HFF-Myc (cell line): ENCODE measurements around the gene RRP7A.
"Not testable (repeated sequence)": the region's sequence is repeated elsewhere in the genome, so short reads cannot be mapped to it uniquely, and the experiment has no call there.

Experiments
- DNase-seq: peaks from one replicate; pipeline ENCODE4 v3.0.0-alpha.2; 2011; ENCODE audit warnings: low read depth; ENCODE audit errors: extremely low read depth
- H3K4me3 ChIP-seq: replicated peaks from 2 replicates; pipeline ENCODE4 v1.5.1; 2011; ENCODE audit warnings: low read depth, mild to moderate bottlenecking, control low read depth, low read length
- TF ChIP-seq, protein P1 (sequence below): IDR thresholded peaks from 2 replicates; pipeline ENCODE4 v1.5.1; 2012; ENCODE audit warnings: mild to moderate bottlenecking, low read depth, low read length, control low read depth; ENCODE audit errors: missing control alignments

RRP7A gene

DNA sequence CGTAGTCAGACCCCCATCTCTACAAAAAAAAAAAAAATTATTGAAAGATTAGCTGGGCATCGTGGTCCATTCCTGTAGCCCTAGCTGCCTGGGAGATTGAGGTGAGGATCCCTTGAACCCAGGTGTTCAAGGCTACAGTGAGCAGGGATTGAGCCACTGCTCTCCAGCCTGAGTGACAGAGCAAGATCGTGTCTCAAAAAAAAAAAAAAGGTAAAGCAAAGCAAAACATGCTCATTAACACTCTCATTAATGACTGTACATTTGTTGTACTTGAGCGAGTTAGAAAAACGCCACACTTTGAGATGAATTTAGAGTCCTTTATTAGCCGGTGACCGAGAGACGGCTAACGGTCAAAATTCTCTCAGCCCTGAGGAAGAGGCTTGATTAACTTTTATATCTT, 28.0 kb upstream of the RRP7A start:
- H3K4me3 ChIP-seq, result no peak overlapping the region
- no peak for DNase-seq
- TF ChIP-seq, protein P1, sequence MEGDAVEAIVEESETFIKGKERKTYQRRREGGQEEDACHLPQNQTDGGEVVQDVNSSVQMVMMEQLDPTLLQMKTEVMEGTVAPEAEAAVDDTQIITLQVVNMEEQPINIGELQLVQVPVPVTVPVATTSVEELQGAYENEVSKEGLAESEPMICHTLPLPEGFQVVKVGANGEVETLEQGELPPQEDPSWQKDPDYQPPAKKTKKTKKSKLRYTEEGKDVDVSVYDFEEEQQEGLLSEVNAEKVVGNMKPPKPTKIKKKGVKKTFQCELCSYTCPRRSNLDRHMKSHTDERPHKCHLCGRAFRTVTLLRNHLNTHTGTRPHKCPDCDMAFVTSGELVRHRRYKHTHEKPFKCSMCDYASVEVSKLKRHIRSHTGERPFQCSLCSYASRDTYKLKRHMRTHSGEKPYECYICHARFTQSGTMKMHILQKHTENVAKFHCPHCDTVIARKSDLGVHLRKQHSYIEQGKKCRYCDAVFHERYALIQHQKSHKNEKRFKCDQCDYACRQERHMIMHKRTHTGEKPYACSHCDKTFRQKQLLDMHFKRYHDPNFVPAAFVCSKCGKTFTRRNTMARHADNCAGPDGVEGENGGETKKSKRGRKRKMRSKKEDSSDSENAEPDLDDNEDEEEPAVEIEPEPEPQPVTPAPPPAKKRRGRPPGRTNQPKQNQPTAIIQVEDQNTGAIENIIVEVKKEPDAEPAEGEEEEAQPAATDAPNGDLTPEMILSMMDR, result no peak

DNA sequence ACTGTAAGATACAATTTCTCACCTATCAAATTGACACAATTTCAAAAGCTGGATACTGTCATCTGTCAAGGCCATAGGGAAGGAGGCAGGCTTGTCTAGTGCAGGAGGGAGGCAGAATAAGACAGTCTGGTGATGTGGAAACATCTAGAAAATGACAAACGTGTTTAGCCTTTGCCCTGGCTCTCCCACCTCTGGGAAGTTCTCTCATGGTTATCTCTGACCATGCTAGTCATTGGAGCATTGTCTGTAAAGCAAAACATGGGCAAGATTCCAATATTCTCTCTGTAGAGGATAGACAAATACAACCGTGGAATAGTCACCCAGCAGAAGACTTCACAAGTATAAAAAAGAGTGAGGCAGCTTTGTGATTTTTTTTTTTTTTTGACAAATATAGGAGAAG, 25.1 kb upstream of the RRP7A start:
- TF ChIP-seq, protein P1, result no peak
- no peak for DNase-seq
- no peak overlapping the region for H3K4me3 ChIP-seq

DNA sequence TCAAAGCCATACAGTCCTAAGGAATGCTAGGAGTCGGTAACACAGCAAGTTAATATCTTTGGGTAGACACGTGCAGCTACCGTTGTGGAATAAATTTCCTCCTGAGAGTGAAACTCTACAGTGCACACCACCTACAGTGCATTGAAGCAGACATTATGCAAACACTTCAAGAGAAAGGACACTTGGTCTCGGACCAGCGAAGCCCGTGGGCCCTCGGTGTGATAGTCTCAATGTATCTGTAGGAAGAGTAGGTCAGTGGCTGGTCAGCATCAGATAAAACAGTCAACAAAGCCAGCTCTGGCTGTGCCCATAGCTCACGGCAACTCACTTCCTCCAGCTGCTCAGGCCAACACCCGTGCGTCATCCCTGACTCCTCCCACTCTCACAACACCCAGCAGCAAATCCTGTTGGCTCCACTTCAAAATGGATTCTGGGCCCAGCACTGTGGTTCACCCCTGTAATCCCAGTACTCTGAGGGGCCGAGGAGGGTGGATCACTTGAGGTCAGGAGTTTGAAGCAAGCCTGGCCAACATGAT, 19.7 kb upstream of the RRP7A start:
- not testable (repeated sequence) for H3K4me3 ChIP-seq, DNase-seq

DNA sequence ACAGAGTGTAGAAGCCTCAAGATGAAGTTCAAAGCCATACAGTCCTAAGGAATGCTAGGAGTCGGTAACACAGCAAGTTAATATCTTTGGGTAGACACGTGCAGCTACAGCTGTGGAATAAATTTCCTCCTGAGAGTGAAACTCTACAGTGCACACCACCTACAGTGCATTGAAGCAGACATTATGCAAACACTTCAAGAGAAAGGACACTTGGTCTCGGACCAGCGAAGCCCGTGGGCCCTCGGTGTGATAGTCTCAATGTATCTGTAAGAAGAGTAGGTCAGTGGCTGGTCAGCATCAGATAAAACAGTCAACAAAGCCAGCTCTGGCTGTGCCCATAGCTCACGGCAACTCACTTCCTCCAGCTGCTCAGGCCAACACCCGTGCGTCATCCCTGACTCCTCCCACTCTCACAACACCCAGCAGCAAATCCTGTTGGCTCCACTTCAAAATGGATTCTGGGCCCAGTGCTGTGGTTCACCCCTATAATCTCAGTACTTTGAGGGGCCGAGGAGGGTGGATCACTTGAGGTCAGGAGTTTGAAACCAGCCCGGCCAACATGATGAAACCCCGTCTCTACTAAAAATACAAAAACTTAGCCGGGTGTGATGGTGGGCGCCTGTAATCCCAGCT, 17.7 kb upstream of the RRP7A start:
- DNase-seq, H3K4me3 ChIP-seq: not testable (repeated sequence)

DNA sequence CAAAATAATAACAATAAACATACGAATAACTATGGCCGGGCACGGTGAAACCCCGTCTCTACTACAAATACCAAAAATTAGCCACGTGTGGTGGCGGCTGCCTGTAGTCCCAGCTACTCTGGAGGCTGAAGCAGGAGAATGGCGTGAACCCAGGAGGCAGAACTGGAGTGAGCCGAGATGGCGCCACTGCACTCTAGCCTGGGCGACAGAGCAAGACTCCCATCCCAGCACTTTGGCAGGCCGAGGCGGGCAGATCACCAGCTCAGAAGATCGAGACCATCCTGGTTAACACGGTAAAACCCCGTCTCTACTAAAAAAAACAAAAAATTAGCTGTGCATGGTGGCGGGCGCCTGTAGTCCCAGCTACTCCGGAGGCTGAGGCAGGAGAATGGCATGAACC, 17.0 kb upstream of the RRP7A start:
- not testable (repeated sequence) for H3K4me3 ChIP-seq

DNA sequence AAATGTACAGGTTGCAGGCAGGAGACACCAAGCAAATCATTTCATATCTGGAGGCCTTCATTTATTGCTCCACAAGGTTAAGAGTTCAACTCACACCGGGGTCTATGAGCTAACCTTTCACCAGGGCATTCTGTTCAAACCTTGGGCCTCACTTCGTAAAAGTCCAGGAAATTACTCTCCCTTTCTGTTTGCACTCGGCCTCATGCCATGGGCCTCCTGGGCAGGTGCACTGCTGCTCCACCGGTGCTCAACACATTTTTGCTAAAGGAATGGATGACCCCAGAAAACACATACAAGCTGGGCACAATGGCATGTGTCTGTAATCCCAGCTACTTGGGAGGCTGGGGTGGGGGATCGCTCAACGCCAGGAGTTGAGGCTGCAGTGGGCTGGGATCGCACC, 16.6 kb upstream of the RRP7A start:
- no peak for DNase-seq
- TF ChIP-seq, protein P1, result no peak
- no peak overlapping the region for H3K4me3 ChIP-seq

More for the DNA sequence above, 17.0 kb upstream of the RRP7A start:
- not testable (repeated sequence) for DNase-seq

DNA sequence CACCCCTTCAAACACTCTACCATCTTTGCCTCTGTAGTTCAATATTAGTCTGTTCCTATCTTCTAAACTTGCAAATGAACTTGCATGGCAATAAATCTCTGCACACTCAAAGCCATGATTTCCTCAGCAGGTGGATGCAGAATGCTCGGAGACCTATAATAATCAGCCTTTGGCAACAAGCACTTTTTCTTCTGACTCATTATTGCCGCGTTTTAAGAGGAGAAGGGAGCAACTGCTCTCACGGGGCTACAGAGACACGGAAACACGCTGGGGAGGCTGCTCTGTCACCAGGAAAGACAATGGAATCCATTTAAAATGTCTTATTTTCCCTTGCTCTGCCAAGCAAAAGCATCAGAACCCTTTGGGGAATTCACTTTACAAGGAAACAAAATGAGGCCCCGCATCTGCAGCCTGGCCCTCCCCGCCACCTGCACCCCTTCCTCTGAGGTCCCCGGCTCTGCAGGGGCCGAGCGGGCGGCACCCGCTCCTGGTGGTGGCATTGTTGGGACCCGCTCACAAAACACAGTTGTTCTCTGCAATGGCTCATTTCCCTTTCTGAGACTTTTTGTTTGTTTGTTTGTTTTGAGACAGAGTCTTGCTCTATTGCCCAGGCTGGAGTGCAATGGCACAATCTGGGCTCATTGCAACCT, 15.6 kb upstream of the RRP7A start:
- not testable (repeated sequence) for DNase-seq, H3K4me3 ChIP-seq

DNA sequence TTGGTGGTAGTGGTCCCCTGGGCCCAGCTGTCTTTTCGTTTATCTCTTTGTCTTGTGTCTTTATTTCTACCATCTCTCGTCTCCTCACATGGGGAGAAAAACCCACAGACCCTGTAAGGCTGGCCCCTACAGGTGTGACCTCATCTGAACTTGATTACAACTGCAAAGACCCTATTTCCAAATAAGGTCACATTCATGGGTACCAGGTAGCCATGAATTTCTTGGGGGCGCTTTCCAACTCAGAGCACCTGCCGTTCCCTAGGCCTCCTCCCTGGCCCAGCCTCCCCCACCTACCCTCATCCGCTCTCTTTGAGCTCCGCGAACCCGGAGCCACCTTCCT, 14.0 kb upstream of the RRP7A start:
- TF ChIP-seq, protein P1, result no peak
- H3K4me3 ChIP-seq, result no peak overlapping the region
- no peak for DNase-seq

DNA sequence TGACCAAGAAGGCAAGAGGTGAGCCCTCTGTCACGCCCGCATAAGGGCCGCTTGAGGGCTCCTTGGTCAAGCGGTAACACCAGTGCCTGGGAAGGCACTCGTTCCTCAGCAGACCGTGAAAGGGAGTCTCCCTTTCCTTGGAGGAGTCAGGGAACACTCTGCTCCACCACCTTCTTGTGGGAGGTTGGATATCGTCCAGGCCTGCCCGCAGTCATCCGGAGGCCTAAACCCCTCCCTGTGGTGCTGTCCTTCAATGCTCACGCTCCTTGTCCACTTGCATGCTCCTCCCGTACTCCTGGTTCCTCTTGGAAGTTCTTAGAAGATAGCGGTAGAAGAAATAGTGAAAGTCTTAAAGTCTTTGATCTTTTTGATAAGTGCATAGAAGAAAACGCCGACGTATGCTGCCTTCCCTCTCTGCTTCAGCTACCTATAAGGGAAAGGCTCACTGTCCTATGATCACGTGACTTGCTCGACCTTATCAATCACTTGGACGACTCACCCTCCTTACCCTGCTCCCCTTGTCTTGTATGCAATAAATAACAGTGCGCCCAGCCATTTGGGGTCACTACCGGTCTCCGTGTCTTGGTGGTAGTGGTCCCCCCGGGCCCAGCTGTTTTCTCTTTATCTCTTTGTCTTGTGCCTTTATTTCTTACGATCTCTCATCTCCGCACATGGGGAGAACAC, 11.9 kb upstream of the RRP7A start:
- H3K4me3 ChIP-seq, DNase-seq: not testable (repeated sequence)

DNA sequence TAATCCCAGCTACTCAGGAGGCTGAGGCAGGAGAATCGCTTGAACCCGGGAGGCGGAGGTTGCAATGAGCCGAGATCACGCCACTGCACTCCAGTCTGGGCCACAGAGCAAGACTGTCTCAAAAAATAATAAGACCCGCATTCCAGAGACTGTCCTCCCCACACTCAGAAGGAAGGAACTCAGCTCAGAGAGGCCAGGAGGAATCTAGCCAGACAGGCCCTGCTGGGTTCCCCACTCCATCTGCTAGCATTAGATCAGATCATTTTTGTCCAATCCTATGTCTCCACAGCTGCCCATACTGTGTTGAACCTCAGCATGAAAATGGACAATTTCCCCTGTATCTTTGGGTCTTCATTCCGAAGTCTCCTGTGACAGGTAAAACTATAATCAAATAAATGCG, 9.8 kb upstream of the RRP7A start:
- not testable (repeated sequence) for DNase-seq, H3K4me3 ChIP-seq
